Measurements from ENCODE around the gene HSP90AA1. TPM values are rescaled to one million over a fixed set of nuclear protein-coding genes. Genes with fewer than 3 reads are reported as not detected.
"Not testable (repeated sequence)": the region's sequence is repeated elsewhere in the genome, so short reads cannot be mapped to it uniquely, and the experiment has no call there.

Gene HSP90AA1
- polyA plus RNA-seq, 10 donors = 271 to 406 (median 340) TPM

DNA sequence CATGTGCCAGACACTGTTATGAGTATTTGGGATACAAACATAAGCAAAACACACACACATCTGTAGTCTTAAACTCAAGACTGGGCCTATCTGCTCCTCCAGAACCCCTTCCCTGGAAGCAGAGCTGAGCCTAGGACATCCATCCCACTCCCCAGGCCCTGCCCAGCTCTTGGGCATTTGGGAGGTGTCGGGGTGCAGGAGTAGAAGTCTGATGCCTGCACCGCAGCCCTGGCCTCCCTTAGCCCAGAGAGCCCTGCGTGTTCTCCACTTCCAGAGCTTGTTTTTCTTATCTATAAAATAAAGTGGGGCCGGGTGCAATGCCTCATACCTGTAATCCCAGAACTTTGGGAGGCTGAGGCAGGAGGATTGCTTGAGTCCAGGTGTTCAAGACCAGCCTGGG is 11.7 kb downstream of the HSP90AA1 start:
- no peak for DNase-seq

DNA sequence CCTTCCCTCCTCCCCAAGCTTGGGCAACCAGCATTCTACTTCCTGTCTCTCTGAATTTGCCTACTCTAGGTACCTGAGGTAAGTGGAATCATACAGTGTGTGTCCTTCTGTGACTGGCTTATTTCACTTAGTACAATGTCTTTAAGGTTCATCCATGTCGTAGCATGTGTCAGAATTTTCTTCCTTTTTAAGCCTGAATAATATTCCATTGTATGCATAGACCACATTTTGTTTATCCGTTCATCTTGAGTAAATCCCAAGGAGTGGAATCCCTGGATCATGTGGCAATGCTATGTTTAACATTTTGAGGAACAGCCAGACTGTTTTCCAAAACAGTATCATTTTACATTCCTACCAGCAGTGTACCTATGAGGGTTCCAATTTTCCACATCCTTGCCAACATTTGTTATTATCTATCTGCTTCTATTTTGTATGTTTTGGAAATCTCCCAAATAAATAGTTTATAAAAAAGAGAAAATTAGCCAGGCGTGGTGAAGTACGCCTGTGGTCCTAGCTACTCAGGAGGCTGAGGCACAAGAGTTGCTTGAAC is 12.4 kb downstream of the HSP90AA1 start:
- DNase-seq = no peak

DNA sequence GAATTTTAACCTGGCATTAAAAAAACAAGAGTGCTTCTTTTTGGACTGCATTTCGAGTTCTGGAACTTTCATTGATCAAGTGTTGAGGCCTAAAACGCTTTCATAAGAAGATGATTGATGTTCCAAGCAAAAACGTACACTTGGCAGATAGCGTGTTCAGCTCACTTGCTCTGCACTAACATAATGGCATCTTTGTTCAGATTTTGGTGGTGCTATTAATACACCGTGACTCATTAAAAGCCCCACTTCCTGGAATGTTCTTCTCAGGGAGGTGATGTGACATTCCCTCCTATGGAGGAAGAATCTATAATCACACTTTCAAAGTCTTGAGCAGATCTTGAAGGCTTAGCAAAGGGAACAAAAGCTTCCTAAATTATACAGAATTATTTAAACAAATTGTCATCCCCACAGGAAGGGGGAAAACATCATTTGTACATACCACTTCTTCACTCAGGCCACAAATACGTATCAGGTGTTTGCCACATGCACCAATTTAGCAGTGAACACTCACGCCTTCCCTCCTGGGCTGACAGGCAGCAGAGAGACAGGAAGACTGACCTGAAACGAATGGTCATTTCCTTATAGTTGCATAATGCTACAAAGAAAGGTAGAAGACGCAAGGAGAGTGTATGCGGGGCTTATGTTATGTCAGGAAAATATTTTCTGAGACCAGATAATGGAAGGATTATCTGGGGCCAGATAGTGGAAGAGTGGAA is 15.4 kb downstream of the HSP90AA1 start:
- no peak for DNase-seq

DNA sequence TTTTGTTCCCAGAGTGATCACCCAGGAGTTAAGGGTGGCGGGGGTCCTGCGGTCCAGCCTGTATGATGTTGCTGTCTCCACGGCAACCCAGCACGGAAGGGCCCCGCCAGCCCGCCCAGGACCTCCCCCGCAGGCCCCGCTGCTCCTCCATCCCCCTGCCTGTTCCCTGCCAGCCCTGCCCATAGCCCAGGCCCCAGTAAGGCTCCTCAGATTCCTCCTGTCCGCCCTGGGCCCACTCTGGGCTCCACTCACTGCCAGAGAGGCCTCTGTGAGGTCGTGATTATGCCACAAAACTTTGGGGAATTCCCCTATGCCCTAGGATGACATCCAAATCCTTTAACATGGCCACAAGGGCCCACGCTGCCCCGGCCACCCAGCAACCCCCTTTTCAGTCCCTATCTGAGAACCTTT is 20.8 kb downstream of the HSP90AA1 start:
- no peak for DNase-seq

DNA sequence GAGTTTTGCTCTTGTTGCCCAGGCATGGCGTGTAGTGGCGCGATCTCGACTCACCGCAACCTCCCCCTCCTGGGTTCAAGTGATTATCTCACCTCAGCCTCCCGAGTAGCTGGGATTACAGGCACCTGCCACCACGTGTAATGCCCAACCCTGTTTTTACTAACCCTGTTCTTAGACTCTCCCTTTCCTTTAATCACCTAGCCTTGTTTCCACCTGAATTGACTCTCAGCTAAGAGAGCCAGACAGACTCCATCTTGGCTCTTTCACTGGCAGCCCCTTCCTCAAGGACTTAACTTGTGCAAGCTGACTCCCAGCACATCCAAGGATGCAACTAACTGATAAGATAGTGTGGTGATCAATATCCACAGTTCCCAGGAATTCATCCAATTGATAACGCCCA is 22.3 kb downstream of the HSP90AA1 start:
- DNase-seq = not testable (repeated sequence)

DNA sequence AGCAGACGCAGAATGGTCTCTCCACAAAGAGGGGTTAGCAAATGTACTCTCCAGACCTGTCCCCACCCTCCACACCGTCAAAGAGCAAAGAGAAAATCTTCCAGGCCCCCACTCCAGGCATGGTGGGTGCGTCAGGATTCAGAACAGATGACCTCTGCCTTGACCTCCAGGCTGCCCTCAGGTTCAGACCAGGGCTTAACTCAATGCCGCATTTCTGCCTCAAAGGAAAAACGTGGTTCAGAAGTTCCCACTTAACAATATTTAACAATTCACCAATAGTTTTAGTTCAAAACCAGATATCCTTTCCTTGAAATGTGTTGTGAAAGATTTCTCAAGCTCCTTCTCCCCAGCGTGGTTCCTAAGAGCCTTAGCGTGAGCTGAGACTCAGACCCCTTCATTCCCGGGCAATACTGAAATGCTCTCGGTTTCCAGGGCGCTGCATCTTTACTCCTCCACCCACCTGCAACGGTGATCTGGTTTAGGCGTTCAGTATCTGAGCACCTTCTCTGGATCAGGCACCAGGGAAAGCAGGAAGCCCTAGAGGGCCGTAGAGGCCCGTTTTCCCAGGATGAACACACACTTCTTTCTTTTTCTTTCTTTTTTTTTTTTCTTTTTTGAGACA is 22.9 kb downstream of the HSP90AA1 start:
- DNase-seq = no peak

DNA sequence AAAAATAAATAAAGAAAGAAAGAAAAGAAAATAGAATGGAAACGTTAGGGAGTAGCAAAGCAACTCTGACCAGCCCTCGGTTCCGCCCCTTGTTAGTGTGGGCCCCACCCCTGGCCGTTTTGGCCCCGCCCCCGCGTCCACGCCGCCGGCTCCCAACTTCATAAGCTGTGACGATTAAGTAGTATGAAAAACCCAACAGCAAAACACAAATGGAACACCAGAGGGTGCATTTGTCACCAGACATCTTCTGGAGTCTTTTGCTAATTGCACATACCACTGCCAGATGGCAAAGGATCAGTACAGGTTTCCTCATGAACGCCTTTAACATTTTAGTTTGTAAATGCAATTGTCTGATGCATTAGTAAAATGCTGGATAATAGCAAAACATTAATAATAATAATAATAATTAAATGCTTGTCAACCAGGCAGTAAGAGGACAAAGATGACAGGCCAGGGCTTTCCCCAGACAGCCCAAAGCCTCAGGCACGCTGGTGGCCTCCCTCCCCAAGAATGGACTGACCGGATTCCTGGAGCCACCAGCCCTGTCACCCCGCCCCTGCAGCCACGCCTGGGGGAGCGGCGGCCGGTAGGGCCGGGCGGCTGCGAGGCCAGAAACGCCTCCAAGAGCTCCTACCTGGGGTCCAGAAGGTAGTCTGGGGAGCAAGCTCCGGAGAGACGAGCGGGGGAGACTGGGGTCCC is 23.6 kb downstream of the HSP90AA1 start:
- DNase-seq = peak; percentile 69 to 82 (median 79)

DNA sequence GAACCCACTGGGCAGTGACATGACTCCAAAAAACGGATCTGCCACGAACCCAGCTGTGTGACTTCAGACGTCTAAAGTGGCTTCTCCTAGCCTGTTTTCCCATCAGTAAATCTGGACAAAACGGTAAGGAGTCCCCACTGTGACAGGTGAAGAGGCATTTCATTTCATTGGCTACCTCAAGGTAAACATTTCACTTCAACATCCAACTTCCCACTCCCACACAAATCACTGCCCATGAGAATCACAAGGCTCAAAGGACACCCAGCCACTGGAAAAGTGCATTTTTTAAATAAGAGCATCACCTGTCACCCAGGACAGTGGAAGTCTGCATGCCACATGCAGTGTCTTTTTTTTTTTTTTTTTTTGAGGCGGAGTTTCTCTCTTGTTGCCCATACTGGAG is 27.9 kb downstream of the HSP90AA1 start:
- no peak for DNase-seq

DNA sequence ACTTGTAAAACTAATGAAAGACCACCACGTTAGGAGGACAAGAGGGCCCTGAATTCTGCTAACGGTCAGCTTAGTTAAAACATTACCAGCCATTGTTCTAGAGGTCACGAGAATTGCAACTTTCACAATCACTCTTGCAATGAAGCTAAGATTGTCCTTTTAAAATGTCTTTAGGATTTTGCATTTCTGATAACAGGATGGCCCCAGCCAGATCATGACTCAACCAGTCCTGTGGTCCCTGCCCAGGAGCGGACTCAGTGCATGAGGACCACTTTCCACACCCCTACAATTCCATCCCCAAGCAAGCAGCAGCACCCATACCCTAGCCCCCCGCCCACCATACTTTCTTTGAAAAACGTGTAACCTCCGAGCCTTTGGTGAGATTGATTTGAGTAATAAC is 28.7 kb downstream of the HSP90AA1 start:
- no peak for DNase-seq

DNA sequence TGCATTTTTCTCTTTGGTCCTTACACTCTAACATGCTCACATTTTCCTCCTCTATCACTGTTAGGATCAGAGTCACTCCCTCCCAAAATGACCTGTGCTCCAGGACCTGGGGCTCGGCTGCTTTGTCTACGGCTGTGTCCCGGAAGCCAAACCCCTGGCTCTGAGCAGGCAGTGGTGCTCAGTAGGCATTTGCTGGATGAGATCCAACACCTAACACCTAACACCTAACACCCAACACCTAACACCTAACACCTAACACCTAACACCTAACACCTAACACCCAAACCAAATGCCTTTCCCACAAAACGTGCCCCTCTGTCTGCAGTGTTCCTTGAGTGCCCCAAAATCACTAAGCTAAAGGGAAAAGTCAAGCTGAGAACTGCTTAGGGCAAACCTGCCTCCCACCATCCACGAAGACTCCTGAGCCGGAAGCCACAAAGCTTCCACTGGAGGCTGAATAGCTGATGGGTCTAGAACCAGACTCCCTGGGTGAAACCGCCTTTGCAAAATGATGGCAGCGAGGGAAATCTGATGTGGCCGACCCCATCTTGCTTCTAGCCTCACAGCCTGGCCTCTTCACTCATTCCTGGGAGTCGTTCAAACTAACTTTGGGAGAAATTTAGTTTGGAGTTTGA is 29.2 kb downstream of the HSP90AA1 start:
- no peak for DNase-seq

DNA sequence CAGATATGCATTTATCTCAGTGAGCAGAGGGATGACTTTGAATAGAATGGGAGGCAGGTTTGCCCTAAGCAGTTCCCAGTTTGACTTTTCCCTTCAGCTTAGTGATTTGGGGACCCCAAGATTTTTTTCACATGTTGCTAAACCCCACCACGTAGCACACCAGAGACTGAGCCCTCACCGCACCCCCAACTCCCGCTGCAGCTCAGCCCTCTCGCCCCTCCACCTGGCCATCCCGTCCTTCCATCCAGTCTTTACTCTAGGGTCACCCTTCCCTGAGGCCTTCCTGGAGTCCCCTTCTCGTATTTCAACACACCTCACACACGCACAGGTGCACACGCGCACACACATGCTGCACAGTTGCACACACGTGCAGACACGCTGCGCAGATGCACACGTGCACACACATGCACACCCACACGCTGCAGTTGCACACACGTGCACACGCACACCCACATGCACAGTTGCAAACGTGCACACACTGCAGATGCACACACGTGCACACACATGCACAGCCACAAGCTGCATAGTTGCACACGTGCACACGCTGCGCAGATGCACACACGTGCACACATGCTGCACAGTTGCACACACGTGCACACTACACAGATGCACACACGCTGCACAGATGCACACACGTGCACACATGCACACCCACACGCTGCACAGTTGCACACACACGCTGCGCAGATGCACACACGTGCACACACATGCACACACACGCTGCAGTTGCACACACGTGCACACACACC is 30.0 kb downstream of the HSP90AA1 start:
- no peak for DNase-seq

DNA sequence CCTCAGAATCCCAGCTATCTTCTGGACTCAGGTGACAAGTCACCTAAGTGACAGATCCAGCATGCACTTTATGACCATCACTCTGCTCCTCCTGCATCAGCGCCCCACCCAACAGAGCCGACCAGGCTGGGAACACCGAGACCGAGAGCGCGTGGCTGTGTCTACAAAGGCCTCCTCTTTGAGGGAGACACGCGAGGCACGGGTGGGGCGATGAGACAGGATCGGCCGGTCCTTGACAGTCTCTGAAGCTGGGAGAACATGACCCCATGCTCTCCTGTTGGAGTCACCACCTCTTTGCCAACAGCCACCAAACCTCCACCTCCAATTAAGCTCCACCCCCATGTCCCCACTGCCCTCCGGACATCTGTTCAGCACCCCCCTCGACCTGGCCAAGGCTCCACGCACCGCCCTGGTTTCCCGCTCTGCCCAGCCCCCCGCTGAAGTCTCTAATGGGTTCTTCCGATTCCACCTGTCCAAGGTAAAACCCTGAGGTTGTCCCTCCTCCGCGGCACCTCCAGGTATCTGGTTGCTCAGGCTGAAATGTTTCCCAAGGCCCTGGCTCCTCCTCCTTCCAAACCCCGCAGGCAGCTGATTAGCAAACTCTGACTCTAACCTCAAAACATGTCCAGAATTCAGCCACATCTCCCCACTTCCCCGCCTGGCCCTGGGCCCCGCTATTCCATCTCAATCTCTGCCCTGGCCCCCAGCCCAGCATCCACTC is 31.5 kb downstream of the HSP90AA1 start:
- no peak for DNase-seq

DNA sequence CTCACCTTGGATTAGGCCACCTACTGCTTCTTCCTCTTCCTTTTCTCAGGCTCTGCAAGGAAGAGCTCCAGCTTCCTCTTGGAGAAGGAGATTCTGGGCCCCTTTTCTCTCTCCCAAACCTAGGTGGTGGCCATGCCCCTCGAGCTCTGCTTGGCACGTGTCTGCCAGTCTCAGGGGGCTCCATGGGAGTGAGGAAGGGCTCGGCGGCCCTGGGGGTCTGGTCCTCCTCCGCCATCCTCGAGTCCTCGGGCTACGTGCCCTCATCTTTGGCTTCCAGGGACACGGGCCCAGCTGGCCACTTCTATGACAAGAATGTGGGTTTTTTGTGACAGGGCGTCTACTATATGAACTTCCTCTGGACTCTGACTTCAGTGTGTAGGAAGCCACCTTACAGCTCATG is 34.3 kb downstream of the HSP90AA1 start:
- DNase-seq = no peak

DNA sequence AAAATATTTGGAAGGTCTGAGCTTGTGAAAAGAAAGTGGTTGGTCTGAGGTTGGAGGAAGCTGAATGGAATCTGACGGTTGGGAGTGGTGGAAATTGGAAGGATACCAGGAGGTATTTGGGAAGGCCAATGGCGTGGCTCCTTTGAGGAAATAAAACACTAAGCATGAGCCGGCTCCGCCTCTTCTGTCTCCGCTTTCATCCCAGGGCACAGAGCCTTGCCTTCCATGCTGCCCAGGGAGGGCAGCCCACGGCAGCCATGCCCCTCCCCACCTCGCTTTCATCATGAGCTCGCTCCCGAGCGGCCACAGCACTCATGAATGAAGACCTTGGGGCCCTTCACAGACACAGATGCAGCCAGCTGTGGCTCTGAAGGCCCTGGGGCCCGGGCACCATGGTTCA is 36.2 kb downstream of the HSP90AA1 start:
- peak; percentile 45 to 59 (median 53) for DNase-seq

DNA sequence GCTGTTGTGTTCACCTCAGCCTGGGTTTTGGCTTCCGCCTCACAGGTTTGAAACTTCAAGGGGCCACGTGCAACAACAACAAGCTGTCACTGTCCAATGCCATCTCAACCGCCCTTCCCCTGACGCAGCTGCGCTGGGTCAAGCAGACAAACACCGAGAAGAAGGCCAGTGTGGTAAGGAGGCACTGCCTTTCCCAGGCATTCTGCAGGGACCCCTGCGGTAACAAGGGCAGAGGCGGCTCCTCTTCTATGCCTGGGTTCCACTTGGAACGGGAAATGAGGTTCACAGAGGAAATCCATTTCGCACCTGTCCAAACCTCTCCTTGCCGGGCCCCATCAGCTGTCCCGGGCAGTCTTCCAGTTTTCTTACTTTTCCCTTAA is 36.8 kb downstream of the HSP90AA1 start:
- no peak for DNase-seq

DNA sequence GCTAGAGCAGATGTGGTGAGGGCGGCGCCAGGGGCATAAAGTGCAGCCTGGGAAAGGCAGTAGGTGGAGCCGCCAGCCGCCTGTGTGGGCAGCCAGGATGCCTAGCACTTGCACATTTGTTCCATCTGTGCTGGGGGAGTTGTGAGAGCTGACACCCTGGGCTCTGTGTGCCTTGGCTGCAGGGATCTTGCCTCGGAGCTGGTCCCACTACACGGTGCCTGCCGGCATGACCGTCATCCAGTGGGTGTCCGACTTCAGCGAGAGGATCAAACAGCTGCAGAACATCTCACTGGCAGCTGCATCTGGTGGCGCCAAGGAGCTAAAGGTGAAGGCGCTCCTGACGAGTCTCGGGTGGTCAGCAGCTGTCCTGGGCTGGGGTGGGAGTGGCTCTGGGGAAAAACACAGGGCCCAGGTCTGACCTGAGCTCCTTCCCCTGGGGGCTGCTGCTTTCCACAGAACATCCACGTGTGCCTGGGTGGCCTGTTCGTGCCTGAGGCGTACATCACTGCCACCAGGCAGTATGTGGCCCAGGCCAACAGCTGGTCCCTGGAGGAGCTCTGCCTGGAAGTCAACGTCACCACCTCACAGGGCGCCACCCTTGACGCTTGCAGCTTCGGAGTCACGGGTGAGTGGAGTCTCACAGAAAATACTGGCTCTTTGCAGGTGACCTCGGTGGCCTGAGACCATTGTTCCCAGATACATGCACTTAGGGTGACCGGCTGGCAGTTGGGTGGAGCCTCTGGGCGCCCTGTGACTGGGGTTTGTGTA is 37.4 kb downstream of the HSP90AA1 start:
- no peak for DNase-seq

DNA sequence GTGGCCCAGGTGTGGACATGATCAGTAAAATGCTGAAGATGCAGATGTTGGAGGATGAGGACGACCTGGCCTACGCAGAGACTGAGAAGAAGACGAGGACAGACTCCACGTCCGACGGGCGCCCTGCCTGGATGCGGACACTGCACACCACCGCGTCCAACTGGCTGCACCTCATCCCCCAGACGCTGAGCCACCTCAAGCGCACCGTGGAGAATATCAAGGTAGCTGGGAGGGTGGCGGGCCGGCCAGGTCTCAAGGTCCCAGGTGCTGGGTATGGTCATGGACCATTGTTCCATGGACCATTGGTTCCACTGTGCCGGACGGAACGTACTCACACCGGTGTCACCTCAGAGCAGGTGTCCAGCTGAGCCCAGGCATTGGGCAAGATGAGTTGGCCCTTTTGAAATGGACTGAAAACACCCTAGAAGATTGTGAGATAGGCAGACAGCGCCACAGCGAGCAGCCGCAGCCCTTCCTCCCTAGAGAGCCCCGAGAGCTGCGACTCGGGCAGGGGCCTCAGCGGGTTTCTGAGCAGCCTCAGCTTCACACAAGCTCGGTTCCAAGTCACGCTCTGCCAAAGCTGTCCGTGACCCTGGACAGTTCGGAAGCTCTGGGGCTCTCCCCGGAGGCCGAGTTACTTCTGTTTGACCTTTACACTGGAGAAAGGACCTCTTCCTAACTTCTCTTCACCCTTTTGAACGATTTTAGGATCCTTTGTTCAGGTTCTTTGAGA is 38.9 kb downstream of the HSP90AA1 start:
- DNase-seq = no peak

DNA sequence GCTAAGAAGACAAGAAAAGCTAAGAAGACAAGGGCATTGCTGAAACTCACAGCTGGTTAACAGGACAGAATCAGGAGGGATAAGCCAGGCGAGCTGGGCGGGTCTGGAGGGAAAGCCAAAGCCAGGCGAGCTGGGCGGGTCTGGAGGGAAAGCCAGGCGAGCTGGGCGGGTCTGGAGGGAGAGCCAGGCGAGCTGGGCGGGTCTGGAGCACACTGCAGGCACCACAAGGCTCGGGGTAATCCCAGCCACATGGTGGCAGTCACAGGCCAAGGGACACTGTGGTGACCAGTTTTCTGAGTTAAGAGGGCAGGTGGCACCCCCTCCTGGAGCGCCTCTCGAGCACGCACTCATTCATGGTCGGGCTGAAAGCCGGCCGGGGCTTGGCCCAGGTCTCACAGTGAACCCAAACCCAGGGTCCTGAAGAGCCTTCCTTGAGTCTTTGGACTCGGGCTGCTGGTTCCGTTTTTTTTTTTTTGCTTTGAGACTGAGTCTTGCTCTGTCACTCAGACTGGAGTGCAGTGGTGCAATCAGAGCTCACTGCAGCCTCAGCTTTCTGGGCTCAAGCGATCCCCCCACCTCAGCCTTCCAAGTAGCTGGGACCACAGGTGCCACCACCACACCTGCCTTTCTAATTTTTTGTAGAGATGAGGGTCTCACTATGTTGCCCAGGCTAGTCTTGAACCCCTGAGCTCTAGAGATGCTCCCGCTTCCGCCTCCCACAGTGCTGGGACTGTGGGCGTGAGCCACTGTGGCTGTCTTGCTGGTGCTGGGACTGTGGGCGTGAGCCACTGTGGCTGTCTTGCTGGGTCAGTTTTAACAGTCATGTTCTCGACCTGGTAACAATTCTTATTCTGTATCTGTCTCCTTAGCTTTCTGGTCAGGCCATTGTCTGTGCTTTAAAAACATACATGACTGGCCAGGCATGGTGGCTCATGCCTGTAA is 40.2 kb downstream of the HSP90AA1 start:
- peak; percentile 66 to 81 (median 80) for DNase-seq

All from muscle of back (tissue), 11 donors.